Stomach (tissue), 9 donors: ENCODE results near the gene IRF1. TPM values are rescaled to one million over a fixed set of nuclear protein-coding genes. Genes with fewer than 3 reads are reported as not detected.

Experiments
- DNase-seq, 2 donors: peaks; one replicate each; pipeline versions ENCODE4 v3.0.0 to v3.0.0-alpha.2; 2013 to 2019
- H3K27ac ChIP-seq, 5 donors: fragments of 200-600 bp in 4 of 5; sonication (generic) in 4 of 5; one replicate each; pipeline ENCODE4 v1.5.1; 2013 to 2019; ENCODE audit warnings: mild to moderate bottlenecking in 1 of 5, moderate library complexity in 1 of 5
- H3K27me3 ChIP-seq, 3 donors: fragments of 200-600 bp; sonication (generic); one replicate each; pipeline ENCODE4 v1.5.1; 2017 to 2019; ENCODE audit warnings: mixed run types in 1 of 3
- H3K36me3 ChIP-seq, 4 donors: fragments of 200-600 bp; sonication (generic); 1 replicate in 3 of 4; 2 replicates in 1 of 4; pipeline ENCODE4 v1.5.1; 2016 to 2019
- H3K4me1 ChIP-seq, 4 donors: fragments of 200-600 bp; sonication (generic); one replicate each; pipeline ENCODE4 v1.5.1; 2016 to 2019
- H3K4me3 ChIP-seq, 4 donors: fragments of 200-600 bp; sonication (generic) in 3 of 4; one replicate each; pipeline ENCODE4 v1.5.1; 2016 to 2019; ENCODE audit warnings: mild to moderate bottlenecking in 1 of 4
- H3K9me3 ChIP-seq, 4 donors: fragments of 200-600 bp; sonication (generic); one replicate each; pipeline ENCODE4 v1.5.1; 2016 to 2019
- CTCF ChIP-seq, 7 experiments: fragments of 450-650 bp in 4 of 7; fragments of 200-600 bp in 3 of 7; sonication (generic) in 3 of 7; IDR thresholded peaks; one replicate each; pipeline ENCODE4 v1.5.1; 2016 to 2019; ENCODE audit warnings: antibody characterized with exemption in 7 of 7, control low read depth in 2 of 7, mild to moderate bottlenecking in 1 of 7
- EP300 ChIP-seq: sonication (generic); formaldehyde crosslinking; IDR thresholded peaks from one replicate; pipeline ENCODE4 v1.6.1; 2017; ENCODE audit warnings: antibody characterized with exemption
- POLR2A ChIP-seq, 4 donors: fragments of 450-650 bp; IDR thresholded peaks; one replicate each; pipeline ENCODE4 v1.6.1; 2016; ENCODE audit warnings: antibody characterized with exemption in 4 of 4, control low read depth in 2 of 4, mild to moderate bottlenecking in 1 of 4, moderate library complexity in 1 of 4
- POLR2AphosphoS5 ChIP-seq, 3 donors: sonication (generic); formaldehyde crosslinking; IDR thresholded peaks; one replicate each; pipeline ENCODE4 v1.6.1; 2016; ENCODE audit warnings: antibody characterized with exemption in 3 of 3
- WGBS, 5 donors: extraction: QIAGEN DNeasy Blood & Tissue Kit in 3 of 5; methylation state at CpG; one replicate each; pipeline versions ENCODE4 v1.1.5 to v1.1.7; 2013 to 2018; 5-methylcytosine and 5-hydroxymethylcytosine counted together
- intact Hi-C: fragments of 100-400 bp; cut with DNase I; formaldehyde crosslinking; loops from one replicate; pipeline ENCODE4 v1.15.1; 2023; ENCODE audit warnings: low total_unique reads
- polyA plus RNA-seq, 3 donors: library from polyadenylated mRNA; stranded (reverse); fragments of 200-250 nt; gene quantifications; one replicate each; pipeline ENCODE4 v1.2.3, GENCODE V29; 2013
- total RNA-seq, 5 donors: library from RNA; depleted of rRNA; stranded (reverse); fragments of >200 nt; gene quantifications; one replicate each; pipeline versions ENCODE4 v1.1.0 to v1.2.3, GENCODE V29; 2014 to 2016
- donor health status: healthy with polysubstance abuse.
- donor health status: Bipolar disorder and iron deficiency.
- donor health status: healthy.

IRF1 gene
- total and polyA plus RNA-seq, 8 donors = 17.1 to 256 (median 64.7) TPM

- Histone ChIP-seq H3K4me3 (no peak overlapping the region), H3K27ac (no peak overlapping the region), H3K4me1 (peaks cover 0 to 9% (median 7%) of the 10 kb centered on the region in 4 donors), H3K9me3 (no peaks in the 10 kb centered on the region), H3K36me3 (no peaks in the 10 kb centered on the region), H3K27me3 (no peaks in the 10 kb centered on the region)
- DNase-seq = no peak
- 73 to 81% (median 81%) methylated on average over 4 of the region's 4 CpGs for WGBS, 5 donors
- TF ChIP-seq POLR2AphosphoS5 (IDR thresholded peaks at IDR 0.05) (no peak), CTCF (IDR thresholded peaks at IDR 0.05) (no peak), EP300 (no peak), POLR2A (IDR thresholded peaks at IDR 0.05) (no peak)
- intact Hi-C loops = no loop called here
These were observed 40.4 kb upstream of the IRF1 start for GRCh38 chr5:132530946-132531345.

GRCh38 chr5:132528866-132529634 is 38.5 kb upstream of the IRF1 start:
- Histone ChIP-seq H3K27ac (no peak overlapping the region), H3K4me3 (no peak overlapping the region), H3K9me3 (no peaks in the 10 kb centered on the region), H3K36me3 (no peaks in the 10 kb centered on the region), H3K27me3 (no peaks in the 10 kb centered on the region), H3K4me1 (peaks cover 0 to 9% (median 7%) of the 10 kb centered on the region in 4 donors)
- TF ChIP-seq POLR2AphosphoS5 (IDR thresholded peaks at IDR 0.05) = no peak
- TF ChIP-seq CTCF (IDR thresholded peaks at IDR 0.05) = no peak
- TF ChIP-seq POLR2A (IDR thresholded peaks at IDR 0.05) = no peak
- no peak for TF ChIP-seq EP300
- peak in 1 of 2 donors; percentile 14 for DNase-seq
- 75 to 82% (median 78%) methylated on average over 6 of the region's 6 CpGs for WGBS, 5 donors
- intact Hi-C loops = no loop called here

- H3K36me3 ChIP-seq = no peaks in the 10 kb centered on the region
- H3K4me3 ChIP-seq = no peak overlapping the region
- H3K27ac ChIP-seq = no peak overlapping the region
- TF ChIP-seq POLR2A (IDR thresholded peaks at IDR 0.05) = no peak
- no peak for TF ChIP-seq CTCF (IDR thresholded peaks at IDR 0.05)
- TF ChIP-seq POLR2AphosphoS5 (IDR thresholded peaks at IDR 0.05) = no peak
- TF ChIP-seq EP300 = no peak
- intact Hi-C loops = no loop called here
- no peak for DNase-seq
- H3K27me3 ChIP-seq = no peaks in the 10 kb centered on the region
- 90 to 98% (median 97%) methylated on average over 2 of the region's 2 CpGs for WGBS, 5 donors
- H3K4me1 ChIP-seq = peaks cover 0 to 9% (median 7%) of the 10 kb centered on the region in 4 donors
- H3K9me3 ChIP-seq = no peaks in the 10 kb centered on the region
These were observed 37.4 kb upstream of the IRF1 start for GRCh38 chr5:132528021-132528420.

GRCh38 chr5:132526974-132527564 is 36.5 kb upstream of the IRF1 start:
- WGBS, 5 donors = 64 to 76% (median 65%) methylated on average over 8 of the region's 8 CpGs
- H3K36me3 ChIP-seq = no peaks in the 10 kb centered on the region
- intact Hi-C loops = no loop called here

More at GRCh38 chr5:132526974-132527564, 36.5 kb upstream of the IRF1 start:
- Histone ChIP-seq H3K27ac (no peak overlapping the region), H3K4me3 (no peak overlapping the region), H3K4me1 (peaks cover 0 to 9% (median 7%) of the 10 kb centered on the region in 4 donors), H3K9me3 (no peaks in the 10 kb centered on the region), H3K27me3 (no peaks in the 10 kb centered on the region)
- DNase-seq = no peak
- TF ChIP-seq CTCF (IDR thresholded peaks at IDR 0.05) (no peak), POLR2A (IDR thresholded peaks at IDR 0.05) (no peak), POLR2AphosphoS5 (IDR thresholded peaks at IDR 0.05) (no peak), EP300 (no peak)
